Neural progenitor cell (in vitro differentiated cells): ENCODE data around the gene NT5C3A.

Experiments used
- EZH2phosphoT487 ChIP-seq: fragments of 200-600 bp; sonication (generic); IDR thresholded peaks from 2 replicates; pipeline ENCODE4 v1.6.1; 2017; ENCODE audit warnings: antibody characterized with exemption
- TF ChIP-seq, protein P1 (sequence below): fragments of 200-600 bp; sonication (generic); IDR thresholded peaks from 2 replicates; pipeline ENCODE4 v1.5.1; 2017; ENCODE audit warnings: antibody characterized with exemption, mild to moderate bottlenecking

DNA sequence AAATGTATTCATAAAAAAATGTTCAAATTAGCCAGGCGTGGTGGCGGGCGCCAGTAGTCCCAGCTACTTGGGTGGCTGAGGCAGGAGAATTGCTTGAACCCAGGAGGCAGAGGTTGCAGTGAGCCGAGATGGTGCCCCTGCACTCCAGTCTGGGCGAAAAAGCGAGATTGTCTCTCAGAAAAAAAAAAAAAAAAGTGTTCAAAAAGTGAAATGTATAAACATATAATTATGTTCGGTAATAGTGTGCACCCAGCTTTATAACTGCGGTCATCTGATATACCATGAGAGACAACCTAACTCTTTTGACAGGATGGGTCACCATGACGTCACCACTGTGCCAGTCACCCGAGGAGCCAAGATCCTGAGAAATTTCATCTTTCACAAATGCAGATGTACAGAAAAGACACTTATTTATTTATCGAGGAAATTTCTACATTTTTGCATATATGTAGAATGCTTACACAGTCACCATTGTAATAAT, 47.2 kb upstream of the NT5C3A start:
- TF ChIP-seq, protein P1, sequence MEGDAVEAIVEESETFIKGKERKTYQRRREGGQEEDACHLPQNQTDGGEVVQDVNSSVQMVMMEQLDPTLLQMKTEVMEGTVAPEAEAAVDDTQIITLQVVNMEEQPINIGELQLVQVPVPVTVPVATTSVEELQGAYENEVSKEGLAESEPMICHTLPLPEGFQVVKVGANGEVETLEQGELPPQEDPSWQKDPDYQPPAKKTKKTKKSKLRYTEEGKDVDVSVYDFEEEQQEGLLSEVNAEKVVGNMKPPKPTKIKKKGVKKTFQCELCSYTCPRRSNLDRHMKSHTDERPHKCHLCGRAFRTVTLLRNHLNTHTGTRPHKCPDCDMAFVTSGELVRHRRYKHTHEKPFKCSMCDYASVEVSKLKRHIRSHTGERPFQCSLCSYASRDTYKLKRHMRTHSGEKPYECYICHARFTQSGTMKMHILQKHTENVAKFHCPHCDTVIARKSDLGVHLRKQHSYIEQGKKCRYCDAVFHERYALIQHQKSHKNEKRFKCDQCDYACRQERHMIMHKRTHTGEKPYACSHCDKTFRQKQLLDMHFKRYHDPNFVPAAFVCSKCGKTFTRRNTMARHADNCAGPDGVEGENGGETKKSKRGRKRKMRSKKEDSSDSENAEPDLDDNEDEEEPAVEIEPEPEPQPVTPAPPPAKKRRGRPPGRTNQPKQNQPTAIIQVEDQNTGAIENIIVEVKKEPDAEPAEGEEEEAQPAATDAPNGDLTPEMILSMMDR = no peak
- no peak for TF ChIP-seq EZH2phosphoT487
